ENCODE data around the gene CES3. TPM values are rescaled to one million over a fixed set of nuclear protein-coding genes. Genes with fewer than 3 reads are reported as not detected.

The CES3 gene
- total RNA-seq, 1 experiment from 2014 or later, result 3.7 TPM

DNA sequence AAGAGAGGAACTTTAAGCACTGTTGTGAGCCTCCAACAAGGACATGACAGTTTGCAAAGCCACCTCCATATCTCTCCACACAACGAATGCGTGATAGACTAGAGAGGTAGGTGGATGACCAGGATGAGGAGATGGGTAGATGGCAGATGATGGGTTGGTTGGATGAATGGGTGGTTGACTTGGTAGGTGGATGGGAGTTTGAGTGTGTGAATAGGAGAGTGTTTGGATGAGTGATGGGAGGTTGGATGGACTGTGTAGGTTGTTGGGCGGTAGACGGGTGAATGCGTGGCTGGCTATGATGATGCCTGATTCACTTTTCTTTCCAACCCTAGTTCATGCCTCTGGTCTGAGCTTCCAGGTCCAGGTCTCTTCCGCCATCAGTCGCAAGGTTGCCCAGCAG lies 46.5 kb upstream of the CES3 start:
- Histone ChIP-seq H3K18ac (ENCODE audit: insufficient read length, low read depth, low read length) (no peak overlapping the region), H3K23ac (ENCODE audit: insufficient read length, low read depth, low read length) (no peak overlapping the region), H3K9ac (ENCODE audit: extremely low read depth, insufficient read length, low read length) (no peak overlapping the region), H3T11ph (ENCODE audit: low read length) (no peak overlapping the region), H2BK120ac (ENCODE audit: low read depth, low read length, poor library complexity, severe bottlenecking) (no peak overlapping the region), H3K23me2 (ENCODE audit: insufficient read length, low read depth, low read length, poor library complexity, severe bottlenecking) (no peaks in the 10 kb centered on the region), H4K91ac (ENCODE audit: insufficient read length, low read depth, low read length) (no peak overlapping the region), H3K4me1 (ENCODE audit: insufficient read depth, low read length) (no peaks in the 10 kb centered on the region), H3K79me2 (ENCODE audit: insufficient read depth, low read length) (no peaks in the 10 kb centered on the region), H2BK20ac (ENCODE audit: low read depth, low read length, poor library complexity, severe bottlenecking) (no peak overlapping the region), H2BK15ac (ENCODE audit: low read depth, low read length) (no peak overlapping the region), H4K5ac (ENCODE audit: insufficient read length, low read depth, low read length) (no peak overlapping the region), H3K9me3 (ENCODE audit: control insufficient read depth, low read depth, low read length) (no peaks in the 10 kb centered on the region), H3K4ac (ENCODE audit: low read depth, low read length) (no peak overlapping the region), H3K79me1 (ENCODE audit: insufficient read depth, low read depth, low read length, poor library complexity, severe bottlenecking) (no peaks in the 10 kb centered on the region), H3K27ac (ENCODE audit: insufficient read length, low read depth, low read length) (no peak overlapping the region), H3K56ac (ENCODE audit: insufficient read length, low read depth, low read length) (no peak overlapping the region), H4K20me1 (ENCODE audit: control insufficient read depth, insufficient read depth, insufficient read length) (no peaks in the 10 kb centered on the region), H3K27me3 (ENCODE audit: insufficient read depth, low read length) (no peaks in the 10 kb centered on the region), H2AK5ac (ENCODE audit: insufficient read length, low read length) (no peak overlapping the region), H3K4me2 (ENCODE audit: insufficient read depth, insufficient read length, low read length) (no peak overlapping the region), H3K14ac (ENCODE audit: insufficient read depth, low read length) (no peak overlapping the region), H2BK12ac (ENCODE audit: insufficient read length, low read depth, low read length) (no peak overlapping the region), H2AFZ (ENCODE audit: low read length) (no peak overlapping the region), H4K8ac (replicated peaks; ENCODE audit: insufficient read length, low read depth, low read length) (no peak overlapping the region), H2BK5ac (ENCODE audit: insufficient read length, low read length) (no peak overlapping the region)
- Mint-ChIP-seq H3K9me3 (no peaks in the 10 kb centered on the region), H3K36me3 (ENCODE audit: insufficient read depth in 1 of 3, low read depth in 3 of 3) (no peaks in the 10 kb centered on the region; a peak in 1 of 7 replicates), H3K4me1 (peaks cover 0 to 5% of the 10 kb centered on the region in 2 experiments; a peak in 2 of 4 replicates), H3K4me3 (no peak overlapping the region), H3K27me3 (ENCODE audit: low read depth) (peaks cover 34% of the 10 kb centered on the region), H3K27ac (no peak overlapping the region)
- WGBS (ENCODE audit: extremely low coverage, insufficient read length, low lambda C conversion rate), result 100% methylated on average over 2 of the region's 7 CpGs
- no peak for DNase-seq
- TF ChIP-seq, protein P1, sequence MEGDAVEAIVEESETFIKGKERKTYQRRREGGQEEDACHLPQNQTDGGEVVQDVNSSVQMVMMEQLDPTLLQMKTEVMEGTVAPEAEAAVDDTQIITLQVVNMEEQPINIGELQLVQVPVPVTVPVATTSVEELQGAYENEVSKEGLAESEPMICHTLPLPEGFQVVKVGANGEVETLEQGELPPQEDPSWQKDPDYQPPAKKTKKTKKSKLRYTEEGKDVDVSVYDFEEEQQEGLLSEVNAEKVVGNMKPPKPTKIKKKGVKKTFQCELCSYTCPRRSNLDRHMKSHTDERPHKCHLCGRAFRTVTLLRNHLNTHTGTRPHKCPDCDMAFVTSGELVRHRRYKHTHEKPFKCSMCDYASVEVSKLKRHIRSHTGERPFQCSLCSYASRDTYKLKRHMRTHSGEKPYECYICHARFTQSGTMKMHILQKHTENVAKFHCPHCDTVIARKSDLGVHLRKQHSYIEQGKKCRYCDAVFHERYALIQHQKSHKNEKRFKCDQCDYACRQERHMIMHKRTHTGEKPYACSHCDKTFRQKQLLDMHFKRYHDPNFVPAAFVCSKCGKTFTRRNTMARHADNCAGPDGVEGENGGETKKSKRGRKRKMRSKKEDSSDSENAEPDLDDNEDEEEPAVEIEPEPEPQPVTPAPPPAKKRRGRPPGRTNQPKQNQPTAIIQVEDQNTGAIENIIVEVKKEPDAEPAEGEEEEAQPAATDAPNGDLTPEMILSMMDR (conservative IDR thresholded peaks at IDR 0.05), result no peak

All from H9 (cell line).